ENCODE measurements around the gene LRP1.

Gene LRP1

GRCh38 chr12:57127726-57128518 lies at the start of gene LRP1:
TSS of gene LRP1 (plus strand) at chr12:57128483. CDS start at chr12:57128965, 482 bp downstream.
- DNase-seq (ENCODE audit: insufficient read length, low spot score) (peak; percentile 77), FAIRE-seq (no peak)
- no peak for TF ChIP-seq CTCF (IDR thresholded peaks at IDR 0.05; ENCODE audit: insufficient read depth, missing control alignments)

- DNase-seq (ENCODE audit: insufficient read length, low spot score) (peak; percentile 87), FAIRE-seq (peak; percentile 38)
- no peak for TF ChIP-seq CTCF (IDR thresholded peaks at IDR 0.05; ENCODE audit: insufficient read depth, missing control alignments)
Observed at GRCh38 chr12:57078519-57079404, 49.5 kb upstream of the LRP1 start, which contains the start of gene NEMP1. TSS of gene NEMP1 (minus strand) at chr12:57078791. CDS start at chr12:57078745, 46 bp downstream.

GRCh38 chr12:57079821-57080220 lies 48.5 kb upstream of the LRP1 start:
- DNase-seq (ENCODE audit: insufficient read length, low spot score) (no peak), FAIRE-seq (no peak)
- TF ChIP-seq CTCF (IDR thresholded peaks at IDR 0.05; ENCODE audit: insufficient read depth, missing control alignments) = no peak

- no peak for FAIRE-seq
- TF ChIP-seq CTCF (IDR thresholded peaks at IDR 0.05; ENCODE audit: insufficient read depth, missing control alignments) = no peak
- DNase-seq (ENCODE audit: insufficient read length, low spot score) = no peak
Observed at GRCh38 chr12:57080855-57081254, 47.4 kb upstream of the LRP1 start.

- FAIRE-seq (no peak), DNase-seq (ENCODE audit: insufficient read length, low spot score) (no peak)
- no peak for TF ChIP-seq CTCF (IDR thresholded peaks at IDR 0.05; ENCODE audit: insufficient read depth, missing control alignments)
Observed at GRCh38 chr12:57085999-57086492, 42.2 kb upstream of the LRP1 start.

- peak; percentile 38 for TF ChIP-seq CTCF (IDR thresholded peaks at IDR 0.05; ENCODE audit: insufficient read depth, missing control alignments)
- no peak for FAIRE-seq
- DNase-seq (ENCODE audit: insufficient read length, low spot score) = no peak
Observed at GRCh38 chr12:57086493-57087009, 41.7 kb upstream of the LRP1 start.

Measured in D721Med (cell line).